HEK293 (cell line): ENCODE data around the gene IDUA.
"Not testable (repeated sequence)": the region's sequence is repeated elsewhere in the genome, so short reads cannot be mapped to it uniquely, and the experiment has no call there.

Experiments used
- CTCF ChIA-PET: fragments of 350-600 bp; formaldehyde crosslinking; extraction: SDS; loops from one replicate; lab custom pipeline; 2021; ENCODE audit warnings: antibody characterized with exemption; lab: Yijun Ruan, JAX
- POLR2A ChIA-PET: fragments of 300-600 bp; formaldehyde crosslinking; extraction: SDS; loops from one replicate; lab custom pipeline; 2020; ENCODE audit warnings: antibody characterized with exemption, inconsistent platforms; lab: Yijun Ruan, JAX
- H3K27ac ChIP-seq: fragments of 200-500 bp; sonication (Bioruptor generic); 2 replicates; pipeline ENCODE4 v1.5.1; 2014; ENCODE audit warnings: low read depth, low read length, control low read depth, inconsistent platforms; ENCODE audit errors: extremely low read depth
- H3K36me3 ChIP-seq, 2 experiments: fragments of 200-500 bp in 1 of 2; sonication (Bioruptor generic) in 1 of 2; 1 replicate in 1 of 2; 2 replicates in 1 of 2; pipeline ENCODE4 v1.5.1; 2014 to 2017; ENCODE audit warnings: inconsistent platforms in 2 of 2, low read length in 2 of 2; ENCODE audit not compliant: control insufficient read depth in 2 of 2, insufficient read depth in 1 of 2
- H3K4me1 ChIP-seq: fragments of 200-500 bp; sonication (Bioruptor generic); 2 replicates; pipeline ENCODE4 v1.5.1; 2014; ENCODE audit warnings: mild to moderate bottlenecking, low read length, inconsistent platforms; ENCODE audit not compliant: control insufficient read depth, insufficient read depth
- H3K4me3 ChIP-seq: 2 replicates; pipeline ENCODE4 v1.5.1; 2011; ENCODE audit warnings: low read depth, mild to moderate bottlenecking, control low read depth, low read length, moderate library complexity
- H3K9me3 ChIP-seq: fragments of 200-500 bp; sonication (Bioruptor generic); 2 replicates; pipeline ENCODE4 v1.5.1; 2014; ENCODE audit warnings: low read depth, low read length, inconsistent platforms; ENCODE audit not compliant: control insufficient read depth, insufficient read depth
- BCL11A ChIP-seq: fragments of 450-650 bp; formaldehyde crosslinking; IDR thresholded peaks from 2 replicates; pipeline ENCODE4 v1.5.1; 2016; ENCODE audit warnings: low read depth, missing biosample characterization, missing genetic modification characterization
- PRDM1 ChIP-seq: fragments of 450-650 bp; formaldehyde crosslinking; IDR thresholded peaks from 2 replicates; pipeline ENCODE4; 2016; ENCODE audit warnings: missing biosample characterization, missing genetic modification characterization
- WT1 ChIP-seq: fragments of 450-650 bp; formaldehyde crosslinking; IDR thresholded peaks from 2 replicates; pipeline ENCODE4 v1.5.1; 2016; ENCODE audit warnings: missing biosample characterization, missing genetic modification characterization
- ZBTB17 ChIP-seq: fragments of 450-650 bp; formaldehyde crosslinking; IDR thresholded peaks from 2 replicates; pipeline ENCODE4 v1.5.1; 2016; ENCODE audit warnings: missing biosample characterization, missing genetic modification characterization
- ZFP69B ChIP-seq: fragments of 450-650 bp; formaldehyde crosslinking; IDR thresholded peaks from 2 replicates; pipeline ENCODE4 v1.5.1; 2016; ENCODE audit warnings: missing biosample characterization, missing genetic modification characterization
- ZIC2 ChIP-seq: fragments of 450-650 bp; formaldehyde crosslinking; IDR thresholded peaks from 2 replicates; pipeline ENCODE4 v1.5.1; 2016; ENCODE audit warnings: missing biosample characterization, missing genetic modification characterization
- ZNF121 ChIP-seq: fragments of 450-650 bp; formaldehyde crosslinking; IDR thresholded peaks from 2 replicates; pipeline ENCODE4 v1.5.1; 2016; ENCODE audit warnings: missing biosample characterization, missing genetic modification characterization
- ZNF146 ChIP-seq: fragments of 450-650 bp; formaldehyde crosslinking; IDR thresholded peaks from 2 replicates; pipeline ENCODE4 v1.5.1; 2016; ENCODE audit warnings: missing biosample characterization, missing genetic modification characterization
- ZNF184 ChIP-seq: fragments of 450-650 bp; IDR thresholded peaks from 2 replicates; pipeline ENCODE4 v1.5.1; 2018; ENCODE audit warnings: missing biosample characterization, mild to moderate bottlenecking, missing genetic modification characterization
- ZNF48 ChIP-seq: fragments of 450-650 bp; formaldehyde crosslinking; IDR thresholded peaks from 2 replicates; pipeline ENCODE4 v1.5.1; 2016; ENCODE audit warnings: missing biosample characterization, missing genetic modification characterization
- ZNF600 ChIP-seq: fragments of 450-650 bp; formaldehyde crosslinking; IDR thresholded peaks from 2 replicates; pipeline ENCODE4 v1.5.1; 2016; ENCODE audit warnings: missing biosample characterization, missing genetic modification characterization
- ZNF654 ChIP-seq: fragments of 450-650 bp; formaldehyde crosslinking; IDR thresholded peaks from 2 replicates; pipeline ENCODE4 v1.5.1; 2016; ENCODE audit warnings: low read depth, missing biosample characterization, missing genetic modification characterization
- TF ChIP-seq, protein P1 (sequence below): fragments of 450-650 bp; formaldehyde crosslinking; IDR thresholded peaks from 2 replicates; pipeline ENCODE4 v1.5.1; 2016; ENCODE audit warnings: missing biosample characterization, missing genetic modification characterization
- TF ChIP-seq, protein P2 (sequence below): fragments of 450-650 bp; formaldehyde crosslinking; IDR thresholded peaks from 2 replicates; pipeline ENCODE4 v1.5.1; 2016; ENCODE audit warnings: missing biosample characterization, missing genetic modification characterization, low read depth
- TF ChIP-seq, protein P3 (sequence below): fragments of 450-650 bp; formaldehyde crosslinking; IDR thresholded peaks from 2 replicates; pipeline ENCODE4 v1.5.1; 2016; ENCODE audit warnings: missing biosample characterization, missing genetic modification characterization

The IDUA gene

DNA sequence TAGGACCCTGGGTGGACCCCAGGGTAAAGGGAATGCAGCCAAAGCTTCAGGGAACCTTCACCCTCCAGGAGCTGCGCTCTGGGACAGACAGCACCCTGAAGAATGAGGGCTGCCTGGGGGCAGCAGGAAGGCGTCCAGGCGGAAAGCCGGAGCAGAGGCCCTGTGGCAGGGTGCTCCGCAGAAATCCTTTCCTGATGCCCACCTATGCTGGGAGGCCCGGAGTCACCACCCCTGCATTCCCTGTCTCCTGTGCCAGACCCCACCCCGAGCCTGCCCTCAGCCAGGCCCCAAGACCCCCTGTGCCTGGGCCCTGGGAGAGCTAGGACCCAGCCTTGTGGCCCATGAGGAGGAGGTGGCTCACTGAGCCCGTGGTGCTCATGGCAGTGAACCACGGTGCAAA is 12.2 kb upstream of the IDUA start:
- Histone ChIP-seq H3K9me3 (no peaks in the 10 kb centered on the region), H3K36me3 (no peaks in the 10 kb centered on the region), H3K4me3 (no peak overlapping the region), H3K27ac (no peak overlapping the region), H3K4me1 (no peaks in the 10 kb centered on the region)
- no peak for TF ChIP-seq ZNF146
- TF ChIP-seq ZFP69B (tag by site-specific recombination) = no peak
- TF ChIP-seq PRDM1 (tag by site-specific recombination) = no peak
- TF ChIP-seq ZNF654 (tag by site-specific recombination) = no peak
- ChIA-PET POLR2A (no interaction called here), CTCF (interaction anchor here (1.2 kb wide), 1 partner anchor 13 kb away, joined by 5 read pairs; the partner anchor contains the start of gene IDUA)

DNA sequence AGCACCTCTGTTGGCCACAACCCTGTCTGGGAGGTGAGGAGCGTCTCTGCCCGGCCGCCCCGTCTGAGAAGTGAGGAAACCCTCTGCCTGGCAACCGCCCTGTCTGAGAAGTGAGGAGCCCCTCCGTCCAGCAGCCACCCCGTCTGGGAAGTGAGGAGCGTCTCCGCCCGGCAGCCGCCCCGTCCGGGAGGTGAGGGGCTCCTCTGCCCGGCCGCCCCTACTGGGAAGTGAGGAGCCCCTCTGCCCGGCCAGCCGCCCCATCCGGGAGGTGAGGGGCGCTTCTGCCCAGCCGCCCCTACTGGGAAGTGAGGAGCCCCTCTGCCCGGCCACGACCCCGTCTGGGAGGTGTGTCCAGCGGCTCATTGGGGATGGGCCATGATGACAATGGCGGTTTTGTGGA is 10.8 kb upstream of the IDUA start:
- H3K36me3 ChIP-seq, H3K9me3 ChIP-seq, H3K4me1 ChIP-seq, POLR2A ChIA-PET, CTCF ChIA-PET, H3K27ac ChIP-seq, H3K4me3 ChIP-seq: not testable (repeated sequence)

DNA sequence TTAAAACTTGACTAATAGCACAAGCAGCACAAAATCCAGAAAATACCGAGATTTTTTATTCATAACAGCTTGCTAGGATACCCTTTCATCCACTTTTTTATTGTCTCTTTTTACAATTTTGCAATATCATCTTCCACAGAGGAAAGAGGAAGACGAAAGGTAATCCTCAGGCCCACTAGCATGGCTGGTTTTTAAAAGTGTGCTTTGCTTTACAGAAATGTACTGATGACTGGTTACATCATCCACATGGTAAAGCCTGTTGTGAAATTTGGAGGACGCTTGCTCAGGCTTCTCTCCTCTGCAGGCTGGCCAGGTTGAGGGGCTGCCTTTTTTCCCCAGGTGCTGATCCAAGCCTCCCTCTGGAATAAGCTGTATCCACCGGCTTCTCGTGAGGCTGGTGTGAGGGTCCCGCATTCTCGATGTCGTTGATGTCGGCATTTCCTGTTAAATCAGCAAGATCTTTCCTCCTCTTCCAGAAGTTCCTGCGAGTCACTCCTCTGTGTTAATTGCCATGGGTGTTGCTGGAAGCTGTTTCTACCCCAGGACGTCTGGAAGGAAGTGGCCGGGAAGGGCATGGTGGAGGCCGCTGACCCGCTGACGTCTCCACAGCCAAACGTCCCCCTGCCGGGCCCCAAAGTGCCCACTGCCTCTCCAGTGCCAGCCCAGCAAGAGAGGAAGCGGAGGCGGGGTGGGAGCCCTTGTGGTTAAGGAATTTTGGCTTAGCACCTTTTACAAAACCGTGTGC is 7.7 kb upstream of the IDUA start:
- Histone ChIP-seq H3K27ac (no peak overlapping the region), H3K4me3 (no peak overlapping the region), H3K9me3 (no peaks in the 10 kb centered on the region), H3K36me3 (no peaks in the 10 kb centered on the region)
- POLR2A ChIA-PET = no interaction called here
- TF ChIP-seq ZNF600 (tag by site-specific recombination) (no peak), ZNF184 (tag by site-specific recombination) (no peak), WT1 (tag by site-specific recombination) (no peak), ZIC2 (tag by site-specific recombination) (peak; percentile 38), ZNF48 (tag by site-specific recombination) (no peak), ZNF121 (tag by site-specific recombination) (no peak), ZBTB17 (tag by site-specific recombination) (peak; percentile 29; the same call in 1 of the 2 replicates), BCL11A (tag by site-specific recombination) (no peak)
- TF ChIP-seq, protein P1, sequence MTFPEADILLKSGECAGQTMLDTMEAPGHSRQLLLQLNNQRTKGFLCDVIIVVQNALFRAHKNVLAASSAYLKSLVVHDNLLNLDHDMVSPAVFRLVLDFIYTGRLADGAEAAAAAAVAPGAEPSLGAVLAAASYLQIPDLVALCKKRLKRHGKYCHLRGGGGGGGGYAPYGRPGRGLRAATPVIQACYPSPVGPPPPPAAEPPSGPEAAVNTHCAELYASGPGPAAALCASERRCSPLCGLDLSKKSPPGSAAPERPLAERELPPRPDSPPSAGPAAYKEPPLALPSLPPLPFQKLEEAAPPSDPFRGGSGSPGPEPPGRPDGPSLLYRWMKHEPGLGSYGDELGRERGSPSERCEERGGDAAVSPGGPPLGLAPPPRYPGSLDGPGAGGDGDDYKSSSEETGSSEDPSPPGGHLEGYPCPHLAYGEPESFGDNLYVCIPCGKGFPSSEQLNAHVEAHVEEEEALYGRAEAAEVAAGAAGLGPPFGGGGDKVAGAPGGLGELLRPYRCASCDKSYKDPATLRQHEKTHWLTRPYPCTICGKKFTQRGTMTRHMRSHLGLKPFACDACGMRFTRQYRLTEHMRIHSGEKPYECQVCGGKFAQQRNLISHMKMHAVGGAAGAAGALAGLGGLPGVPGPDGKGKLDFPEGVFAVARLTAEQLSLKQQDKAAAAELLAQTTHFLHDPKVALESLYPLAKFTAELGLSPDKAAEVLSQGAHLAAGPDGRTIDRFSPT (tag by site-specific recombination) = no peak
- TF ChIP-seq, protein P2, sequence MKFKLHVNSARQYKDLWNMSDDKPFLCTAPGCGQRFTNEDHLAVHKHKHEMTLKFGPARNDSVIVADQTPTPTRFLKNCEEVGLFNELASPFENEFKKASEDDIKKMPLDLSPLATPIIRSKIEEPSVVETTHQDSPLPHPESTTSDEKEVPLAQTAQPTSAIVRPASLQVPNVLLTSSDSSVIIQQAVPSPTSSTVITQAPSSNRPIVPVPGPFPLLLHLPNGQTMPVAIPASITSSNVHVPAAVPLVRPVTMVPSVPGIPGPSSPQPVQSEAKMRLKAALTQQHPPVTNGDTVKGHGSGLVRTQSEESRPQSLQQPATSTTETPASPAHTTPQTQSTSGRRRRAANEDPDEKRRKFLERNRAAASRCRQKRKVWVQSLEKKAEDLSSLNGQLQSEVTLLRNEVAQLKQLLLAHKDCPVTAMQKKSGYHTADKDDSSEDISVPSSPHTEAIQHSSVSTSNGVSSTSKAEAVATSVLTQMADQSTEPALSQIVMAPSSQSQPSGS = peak; percentile 51; the same call in 1 of the 2 replicates
- TF ChIP-seq, protein P3, sequence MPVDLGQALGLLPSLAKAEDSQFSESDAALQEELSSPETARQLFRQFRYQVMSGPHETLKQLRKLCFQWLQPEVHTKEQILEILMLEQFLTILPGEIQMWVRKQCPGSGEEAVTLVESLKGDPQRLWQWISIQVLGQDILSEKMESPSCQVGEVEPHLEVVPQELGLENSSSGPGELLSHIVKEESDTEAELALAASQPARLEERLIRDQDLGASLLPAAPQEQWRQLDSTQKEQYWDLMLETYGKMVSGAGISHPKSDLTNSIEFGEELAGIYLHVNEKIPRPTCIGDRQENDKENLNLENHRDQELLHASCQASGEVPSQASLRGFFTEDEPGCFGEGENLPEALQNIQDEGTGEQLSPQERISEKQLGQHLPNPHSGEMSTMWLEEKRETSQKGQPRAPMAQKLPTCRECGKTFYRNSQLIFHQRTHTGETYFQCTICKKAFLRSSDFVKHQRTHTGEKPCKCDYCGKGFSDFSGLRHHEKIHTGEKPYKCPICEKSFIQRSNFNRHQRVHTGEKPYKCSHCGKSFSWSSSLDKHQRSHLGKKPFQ (tag by site-specific recombination) = no peak
- TF ChIP-seq, all 188 proteins: peak for 3
- CTCF ChIA-PET = interaction anchor here (0.6 kb wide), 1 partner anchor 370 kb away, joined by 3 read pairs; no protein-coding TSS in a partner anchor
- no peaks in the 10 kb centered on the region for H3K4me1 ChIP-seq
